Measurements from ENCODE around the gene CER1.

CER1 gene

GRCh38 chr9:14733133-14733532, 10.6 kb upstream of the CER1 start:
- Histone ChIP-seq H3K4me3 (replicated peaks; ENCODE audit: low read depth, low read length) (no peak overlapping the region), H3K27me3 (replicated peaks; ENCODE audit: control insufficient read depth, insufficient read depth, low read length) (no peaks in the 10 kb centered on the region), H3K36me3 (ENCODE audit: control insufficient read depth, insufficient read depth, low read length) (no peaks in the 10 kb centered on the region)
- no peak for DNase-seq (ENCODE audit: extremely low read depth, insufficient read length)
- TF ChIP-seq CTCF (IDR thresholded peaks at IDR 0.05; ENCODE audit: insufficient read depth, low read length, poor library complexity, severe bottlenecking): no peak

GRCh38 chr9:14731294-14731981, 8.9 kb upstream of the CER1 start:
- no peak overlapping the region for H3K4me3 ChIP-seq (replicated peaks; ENCODE audit: low read depth, low read length)
- H3K27me3 ChIP-seq (replicated peaks; ENCODE audit: control insufficient read depth, insufficient read depth, low read length): no peaks in the 10 kb centered on the region
- no peaks in the 10 kb centered on the region for H3K36me3 ChIP-seq (ENCODE audit: control insufficient read depth, insufficient read depth, low read length)
- DNase-seq (ENCODE audit: extremely low read depth, insufficient read length): no peak
- no peak for TF ChIP-seq CTCF (IDR thresholded peaks at IDR 0.05; ENCODE audit: insufficient read depth, low read length, poor library complexity, severe bottlenecking)

GRCh38 chr9:14730461-14730898, 7.9 kb upstream of the CER1 start:
- H3K4me3 ChIP-seq (replicated peaks; ENCODE audit: low read depth, low read length): no peak overlapping the region
- no peak for TF ChIP-seq CTCF (IDR thresholded peaks at IDR 0.05; ENCODE audit: insufficient read depth, low read length, poor library complexity, severe bottlenecking)

GRCh38 chr9:14723301-14723700, 768 bp upstream of the CER1 start:
- Histone ChIP-seq H3K27me3 (replicated peaks; ENCODE audit: control insufficient read depth, insufficient read depth, low read length) (no peaks in the 10 kb centered on the region; the same call in 1 of the 2 replicates), H3K4me3 (replicated peaks; ENCODE audit: low read depth, low read length) (no peak overlapping the region), H3K36me3 (ENCODE audit: control insufficient read depth, insufficient read depth, low read length) (no peaks in the 10 kb centered on the region)
- no peak for DNase-seq (ENCODE audit: extremely low read depth, insufficient read length)
- no peak for TF ChIP-seq CTCF (IDR thresholded peaks at IDR 0.05; ENCODE audit: insufficient read depth, low read length, poor library complexity, severe bottlenecking)

More at GRCh38 chr9:14730461-14730898, 7.9 kb upstream of the CER1 start:
- H3K27me3 ChIP-seq (replicated peaks; ENCODE audit: control insufficient read depth, insufficient read depth, low read length): no peaks in the 10 kb centered on the region
- H3K36me3 ChIP-seq (ENCODE audit: control insufficient read depth, insufficient read depth, low read length): no peaks in the 10 kb centered on the region
- no peak for DNase-seq (ENCODE audit: extremely low read depth, insufficient read length)

GRCh38 chr9:14719231-14719923, 3.2 kb downstream of the CER1 start:
- no peak overlapping the region for H3K4me3 ChIP-seq (replicated peaks; ENCODE audit: low read depth, low read length)
- no peaks in the 10 kb centered on the region; the same call in 1 of the 2 replicates for H3K27me3 ChIP-seq (replicated peaks; ENCODE audit: control insufficient read depth, insufficient read depth, low read length)
- TF ChIP-seq CTCF (IDR thresholded peaks at IDR 0.05; ENCODE audit: insufficient read depth, low read length, poor library complexity, severe bottlenecking): no peak
- no peaks in the 10 kb centered on the region for H3K36me3 ChIP-seq (ENCODE audit: control insufficient read depth, insufficient read depth, low read length)
- DNase-seq (ENCODE audit: extremely low read depth, insufficient read length): no peak

Data from GM06990 (cell line).